Activated T-helper 1 cell treated with anti-CD3 and anti-CD28 coated beads, Interleukin-12 subunit alpha, Interleukin-12 subunit beta, Interleukin-2, Interleukin-4 antibody, amounts not matched to agents 30 ng/mL and 10 ng/mL and 1 ng/mL, durations not matched to agents 14 hours and 24 hours and 36 hours (primary cell): ENCODE measurements around the gene CCT4. TPM values are rescaled to one million over a fixed set of nuclear protein-coding genes. Genes with fewer than 3 reads are reported as not detected.
"Not testable (repeated sequence)": the region's sequence is repeated elsewhere in the genome, so short reads cannot be mapped to it uniquely, and the experiment has no call there.

Experiments
- DNase-seq: peaks from one replicate; pipeline ENCODE4 v3.0.0; 2021; ENCODE audit warnings: low spot score
- H3K27ac Mint-ChIP-seq: one replicate; pipeline ENCODE4 v1.8.0; 2021; ENCODE audit warnings: mild to moderate bottlenecking, mixed read lengths
- H3K27me3 Mint-ChIP-seq: one replicate; pipeline ENCODE4 v1.8.0; 2022; ENCODE audit warnings: mild to moderate bottlenecking, moderate library complexity, mixed read lengths; ENCODE audit not compliant: insufficient read depth
- H3K36me3 Mint-ChIP-seq: one replicate; pipeline ENCODE4 v1.8.0; 2021; ENCODE audit warnings: low read depth, mixed read lengths
- H3K4me1 Mint-ChIP-seq: one replicate; pipeline ENCODE4 v1.8.0; 2021; ENCODE audit warnings: low read depth, mixed read lengths
- H3K4me3 Mint-ChIP-seq: one replicate; pipeline ENCODE4 v1.8.0; 2021; ENCODE audit warnings: mild to moderate bottlenecking, moderate library complexity, mixed read lengths
- H3K9me3 Mint-ChIP-seq: one replicate; pipeline ENCODE4 v1.8.0; 2021; ENCODE audit warnings: mixed read lengths
- intact Hi-C: fragments of 100-400 bp; cut with micrococcal nuclease; formaldehyde crosslinking; loops from one replicate; pipeline ENCODE4 v1.15.1; 2024
- total RNA-seq: library from RNA; stranded (reverse); gene quantifications from 2 replicates; pipeline ENCODE4 v1.2.3, GENCODE V29; 2022

Gene CCT4
- total RNA-seq, 1 donor from 2014 or later: 354 TPM

- intact Hi-C loops: loop anchor here (5.0 kb wide), 3 partner anchors 288 to 798 kb away; partner anchors contain the start of genes B3GNT2 and EHBP1
- Mint-ChIP-seq H3K4me1 (peaks cover 24% of the 10 kb centered on the region), H3K27me3 (no peaks in the 10 kb centered on the region), H3K36me3 (no peaks in the 10 kb centered on the region), H3K4me3 (no peak overlapping the region), H3K27ac (no peak overlapping the region), H3K9me3 (no peaks in the 10 kb centered on the region)
- no peak for DNase-seq
These were observed 20.7 kb upstream of the CCT4 start for GRCh38 chr2:61909116-61909515.

GRCh38 chr2:61906186-61906470, 17.7 kb upstream of the CCT4 start:
- no peaks in the 10 kb centered on the region for H3K27me3 Mint-ChIP-seq
- intact Hi-C loops: loop anchor here (5.0 kb wide), 3 partner anchors 291 to 801 kb away; partner anchors contain the start of genes B3GNT2 and EHBP1
- DNase-seq: no peak
- H3K36me3 Mint-ChIP-seq: no peaks in the 10 kb centered on the region
- H3K4me1 Mint-ChIP-seq: peaks cover 18% of the 10 kb centered on the region
- H3K27ac Mint-ChIP-seq: peak overlapping the region; percentile 81
- H3K4me3 Mint-ChIP-seq: peak overlapping the region; percentile 97
- no peaks in the 10 kb centered on the region for H3K9me3 Mint-ChIP-seq

- Mint-ChIP-seq H3K27me3 (no peaks in the 10 kb centered on the region), H3K4me1 (peaks cover 18% of the 10 kb centered on the region), H3K27ac (peak within 1 kb of the TSS; percentile 81), H3K9me3 (no peaks in the 10 kb centered on the region), H3K36me3 (no peaks in the 10 kb centered on the region), H3K4me3 (peak within 1 kb of the TSS; percentile 97)
- DNase-seq: peak; percentile 78
- intact Hi-C loops: loop anchor here (1.0 to 5.0 kb wide), 5 partner anchors 17 to 802 kb away; partner anchors contain the start of genes B3GNT2, CCT4, EHBP1 and FAM161A
These were observed 17.1 kb upstream of the CCT4 start, which contains the start of gene COMMD1 for GRCh38 chr2:61905372-61906185. Gene COMMD1, plus strand, starts transcription at chr2:61905674. Its CDS starts 5 bp downstream, at chr2:61905679.

GRCh38 chr2:61900281-61900680, 11.8 kb upstream of the CCT4 start:
- Mint-ChIP-seq H3K36me3 (no peaks in the 10 kb centered on the region), H3K27ac (no peak overlapping the region), H3K9me3 (no peaks in the 10 kb centered on the region), H3K4me1 (peaks cover 7% of the 10 kb centered on the region), H3K27me3 (peaks cover 2% of the 10 kb centered on the region), H3K4me3 (no peak overlapping the region)
- no peak for DNase-seq
- intact Hi-C loops: no loop called here

GRCh38 chr2:61898810-61899209, 10.4 kb upstream of the CCT4 start:
- intact Hi-C loops: no loop called here

GRCh38 chr2:61887717-61888266, 664 bp downstream of the CCT4 start:
- intact Hi-C loops: loop anchor here (1.0 to 10.0 kb wide), 12 partner anchors 18 to 1957 kb away; partner anchors contain the start of genes COMMD1, EHBP1, FAM161A and MDH1
- H3K27ac Mint-ChIP-seq: peak overlapping the region; percentile 97
- peak overlapping the region; percentile 95 for H3K4me3 Mint-ChIP-seq
- peaks cover 26% of the 10 kb centered on the region for H3K36me3 Mint-ChIP-seq
- H3K9me3 Mint-ChIP-seq: no peaks in the 10 kb centered on the region
- peaks cover 23% of the 10 kb centered on the region for H3K4me1 Mint-ChIP-seq
- H3K27me3 Mint-ChIP-seq: no peaks in the 10 kb centered on the region
- no peak for DNase-seq

More at GRCh38 chr2:61898810-61899209, 10.4 kb upstream of the CCT4 start:
- H3K9me3 Mint-ChIP-seq: no peaks in the 10 kb centered on the region
- DNase-seq: no peak
- no peaks in the 10 kb centered on the region for H3K36me3 Mint-ChIP-seq
- no peaks in the 10 kb centered on the region for H3K4me1 Mint-ChIP-seq
- H3K27me3 Mint-ChIP-seq: peaks cover 2% of the 10 kb centered on the region
- H3K4me3 Mint-ChIP-seq: no peak overlapping the region
- no peak overlapping the region for H3K27ac Mint-ChIP-seq

- Mint-ChIP-seq H3K4me3 (peak overlapping the region; percentile 95), H3K27ac (no peak overlapping the region), H3K36me3 (peaks cover 31% of the 10 kb centered on the region), H3K4me1 (peaks cover 23% of the 10 kb centered on the region), H3K9me3 (no peaks in the 10 kb centered on the region), H3K27me3 (no peaks in the 10 kb centered on the region)
- DNase-seq: no peak
- intact Hi-C loops: loop anchor here (5.0 to 10.0 kb wide), 4 partner anchors 191 to 1959 kb away; partner anchors contain the start of genes UGP2 and USP34
These were observed 2.4 kb downstream of the CCT4 start for GRCh38 chr2:61885896-61886603.

GRCh38 chr2:61882850-61883249, 5.6 kb downstream of the CCT4 start:
- Mint-ChIP-seq H3K4me1 (peaks cover 14% of the 10 kb centered on the region), H3K27me3 (no peaks in the 10 kb centered on the region), H3K36me3 (peaks cover 47% of the 10 kb centered on the region), H3K9me3 (no peaks in the 10 kb centered on the region), H3K27ac (no peak overlapping the region), H3K4me3 (no peak overlapping the region)
- DNase-seq: no peak
- intact Hi-C loops: loop anchor here (10.0 kb wide), 3 partner anchors 188 to 1962 kb away; partner anchors contain the start of gene UGP2

GRCh38 chr2:61879351-61879750, 9.1 kb downstream of the CCT4 start:
- H3K36me3 Mint-ChIP-seq: peaks cover 57% of the 10 kb centered on the region
- not testable (repeated sequence) for DNase-seq, H3K4me3 Mint-ChIP-seq, H3K27ac Mint-ChIP-seq, H3K4me1 Mint-ChIP-seq, H3K27me3 Mint-ChIP-seq, H3K9me3 Mint-ChIP-seq
- intact Hi-C loops: loop anchor here (5.0 kb wide), 1 partner anchor 382 kb away; no protein-coding TSS in a partner anchor

- intact Hi-C loops: loop anchor here (5.0 kb wide), 1 partner anchor 381 kb away; no protein-coding TSS in a partner anchor
- Mint-ChIP-seq H3K9me3 (no peaks in the 10 kb centered on the region), H3K27me3 (no peaks in the 10 kb centered on the region), H3K36me3 (peaks cover 59% of the 10 kb centered on the region), H3K4me1 (no peaks in the 10 kb centered on the region), H3K4me3 (no peak overlapping the region), H3K27ac (no peak overlapping the region)
- DNase-seq: no peak
These were observed 9.7 kb downstream of the CCT4 start for GRCh38 chr2:61878761-61879160.

- no peaks in the 10 kb centered on the region for H3K27me3 Mint-ChIP-seq
- H3K36me3 Mint-ChIP-seq: peaks cover 56% of the 10 kb centered on the region
- no peak overlapping the region for H3K27ac Mint-ChIP-seq
- no peak overlapping the region for H3K4me3 Mint-ChIP-seq
- H3K4me1 Mint-ChIP-seq: no peaks in the 10 kb centered on the region
- intact Hi-C loops: loop anchor here (5.0 kb wide), 1 partner anchor 380 kb away; no protein-coding TSS in a partner anchor
- DNase-seq: no peak
- no peaks in the 10 kb centered on the region for H3K9me3 Mint-ChIP-seq
These were observed 10.7 kb downstream of the CCT4 start for GRCh38 chr2:61877571-61878245.

- intact Hi-C loops: loop anchor here (5.0 kb wide), 1 partner anchor 379 kb away; no protein-coding TSS in a partner anchor
- peaks cover 59% of the 10 kb centered on the region for H3K36me3 Mint-ChIP-seq
These were observed 12.1 kb downstream of the CCT4 start for GRCh38 chr2:61876400-61876799.

More at GRCh38 chr2:61876400-61876799, 12.1 kb downstream of the CCT4 start:
- Mint-ChIP-seq H3K27me3 (no peaks in the 10 kb centered on the region), H3K4me3 (no peak overlapping the region), H3K9me3 (no peaks in the 10 kb centered on the region), H3K4me1 (peaks cover 4% of the 10 kb centered on the region), H3K27ac (no peak overlapping the region)
- no peak for DNase-seq
